A549 (cell line): ENCODE results near the gene ST3GAL5. TPM values are rescaled to one million over a fixed set of nuclear protein-coding genes. Genes with fewer than 3 reads are reported as not detected.
"Not testable (repeated sequence)": the region's sequence is repeated elsewhere in the genome, so short reads cannot be mapped to it uniquely, and the experiment has no call there.

ENCODE experiments used
- ATAC-seq, 2 experiments: fragments of 200-7000 bp in 1 of 2; fragments of >200 bp in 1 of 2; cut with Nextera tagmentation in 1 of 2; cut with Tn5 transposase in 1 of 2; 3 replicates each; pipeline versions ENCODE4 v1.8.0 to v1.9.1; 2018 to 2020; ENCODE audit warnings: mild to moderate bottlenecking in 1 of 2, moderate library complexity in 1 of 2
- CTCF ChIA-PET: fragments of 300-600 bp; sonication (Branson Sonifier 250); formaldehyde crosslinking; extraction: SDS; loops from one replicate; lab custom pipeline; 2021; ENCODE audit warnings: antibody characterized with exemption, inconsistent platforms; lab: Yijun Ruan, JAX
- POLR2A ChIA-PET: fragments of 350-600 bp; formaldehyde crosslinking; extraction: SDS; loops from one replicate; lab custom pipeline; 2021; ENCODE audit warnings: antibody characterized with exemption, inconsistent platforms; lab: Yijun Ruan, JAX
- DNase-seq, 2 experiments: peaks; one replicate each; pipeline versions ENCODE4 v3.0.0 to v3.0.0-alpha.2; 2011 to 2016; ENCODE audit warnings: low read depth in 1 of 2, low spot score in 1 of 2
- FAIRE-seq: peaks from 2 replicates; lab custom pipeline; 2011; peaks lifted over from hg19 to GRCh38; lab: Jason Lieb, UNC
- H3K27ac ChIP-seq, 2 experiments: fragments of >200 bp; sonication (Bioruptor Twin); formaldehyde crosslinking; 3 replicates each; pipeline ENCODE4 v1.5.1; 2016 to 2017
- H3K4me1 ChIP-seq: fragments of >200 bp; sonication (Bioruptor Twin); formaldehyde crosslinking; 3 replicates; pipeline ENCODE4 v1.6.1; 2016
- H3K4me2 ChIP-seq: fragments of >200 bp; sonication (Bioruptor Twin); formaldehyde crosslinking; 3 replicates; pipeline ENCODE4 v1.6.1; 2016
- H3K4me3 ChIP-seq: fragments of >200 bp; sonication (Bioruptor Twin); formaldehyde crosslinking; 3 replicates; pipeline ENCODE4 v1.5.1; 2016
- H3K9me3 ChIP-seq: fragments of >200 bp; sonication (Bioruptor Twin); formaldehyde crosslinking; 3 replicates; pipeline ENCODE4 v1.6.1; 2016
- CHD2 ChIP-seq: fragments of 150-350 bp; IDR thresholded peaks from 2 replicates; pipeline ENCODE4 v1.6.1; 2014; ENCODE audit warnings: low read length; ENCODE audit not compliant: partially characterized antibody
- CHD4 ChIP-seq: fragments of 200-600 bp; sonication (generic); IDR thresholded peaks from 2 replicates; pipeline ENCODE4 v1.6.1; 2016; ENCODE audit warnings: antibody characterized with exemption, mild to moderate bottlenecking, borderline replicate concordance
- FOSL2 ChIP-seq, 2 experiments: fragments of 450-650 bp in 1 of 2; fragments of >200 bp in 1 of 2; sonication (Bioruptor Twin) in 1 of 2; formaldehyde crosslinking; IDR thresholded peaks; 2 replicates each; pipeline versions ENCODE4 v1.5.0 to v1.6.1; 2016 to 2020; ENCODE audit warnings: mild to moderate bottlenecking in 1 of 2, moderate library complexity in 1 of 2
- FOXS1 ChIP-seq: fragments of 250-450 bp; sonication (Bioruptor Pico); IDR thresholded peaks from 2 replicates; pipeline ENCODE4 v1.5.0; 2020; ENCODE audit warnings: mild to moderate bottlenecking, moderate library complexity
- HEYL ChIP-seq: fragments of 250-450 bp; sonication (Bioruptor Pico); IDR thresholded peaks from 2 replicates; pipeline ENCODE4 v1.8.0; 2021; ENCODE audit warnings: mild to moderate bottlenecking, moderate library complexity
- HOXA7 ChIP-seq: fragments of 250-450 bp; sonication (Bioruptor Pico); IDR thresholded peaks from 2 replicates; pipeline ENCODE4 v1.5.0; 2020; ENCODE audit warnings: mild to moderate bottlenecking, moderate library complexity
- HOXB13 ChIP-seq: fragments of 250-450 bp; sonication (Bioruptor Pico); IDR thresholded peaks from 2 replicates; pipeline ENCODE4 v1.5.0; 2020; ENCODE audit warnings: low read depth, mild to moderate bottlenecking, moderate library complexity
- JUN ChIP-seq, 2 experiments: fragments of >200 bp; sonication (Bioruptor Twin); formaldehyde crosslinking; IDR thresholded peaks; 2 replicates in 1 of 2; 3 replicates in 1 of 2; pipeline ENCODE4 v1.6.1; 2016 to 2017
- MAX ChIP-seq: IDR thresholded peaks from 2 replicates; pipeline ENCODE4 v1.6.1; 2012
- MYC ChIP-seq: IDR thresholded peaks from 2 replicates; pipeline ENCODE4 v1.6.1; 2012; ENCODE audit warnings: mild to moderate bottlenecking, inconsistent platforms, low read length, improper control_type of control experiment, borderline replicate concordance
- SMC3 ChIP-seq: fragments of >200 bp; sonication (Bioruptor Twin); formaldehyde crosslinking; IDR thresholded peaks from 3 replicates; pipeline ENCODE4 v1.6.1; 2018; ENCODE audit warnings: inconsistent platforms
- TP53 ChIP-seq: fragments of 250-450 bp; sonication (Bioruptor Pico); IDR thresholded peaks from 2 replicates; pipeline ENCODE4 v1.5.0; 2021; ENCODE audit warnings: mild to moderate bottlenecking, moderate library complexity
- ZC3H11A ChIP-seq: fragments of 450-650 bp; IDR thresholded peaks from 2 replicates; pipeline ENCODE4 v1.6.1; 2014; ENCODE audit warnings: antibody characterized with exemption, mild to moderate bottlenecking
- ZFP36 ChIP-seq: fragments of 450-650 bp; IDR thresholded peaks from 2 replicates; pipeline ENCODE4 v1.6.1; 2014; ENCODE audit warnings: borderline replicate concordance; ENCODE audit not compliant: partially characterized antibody
- ZNF302 ChIP-seq: fragments of 250-450 bp; sonication (Bioruptor Pico); IDR thresholded peaks from 2 replicates; pipeline ENCODE4 v1.9.0; 2021; ENCODE audit warnings: inconsistent platforms, mild to moderate bottlenecking, moderate library complexity
- ZSCAN20 ChIP-seq: fragments of 250-450 bp; sonication (Bioruptor Pico); IDR thresholded peaks from 2 replicates; pipeline ENCODE4 v1.8.0; 2022; ENCODE audit warnings: mild to moderate bottlenecking, moderate library complexity
- WGBS: methylation state at CpG from one replicate; pipeline ENCODE4 v1.1.6; 2017; ENCODE audit errors: missing lambda C conversion rate; 5-methylcytosine and 5-hydroxymethylcytosine counted together
- polyA plus RNA-seq, 4 experiments: library from polyadenylated mRNA; depleted of rRNA in 3 of 4; stranded (reverse); fragments of >200 nt; fragmentation: RNase III in 1 of 4; extraction: RNeasy Plus Mini Kit Qiagen cat#74134 plus additional on column Dnase treatment in 1 of 4; gene quantifications; 2 replicates in 3 of 4; 3 replicates in 1 of 4; pipeline ENCODE4 v1.2.3, GENCODE V29; 2011 to 2017

The ST3GAL5 gene
- polyA plus RNA-seq, 2 of the 4 experiments (the other 2 are of a cell fraction): 36.9 to 119 TPM

DNA sequence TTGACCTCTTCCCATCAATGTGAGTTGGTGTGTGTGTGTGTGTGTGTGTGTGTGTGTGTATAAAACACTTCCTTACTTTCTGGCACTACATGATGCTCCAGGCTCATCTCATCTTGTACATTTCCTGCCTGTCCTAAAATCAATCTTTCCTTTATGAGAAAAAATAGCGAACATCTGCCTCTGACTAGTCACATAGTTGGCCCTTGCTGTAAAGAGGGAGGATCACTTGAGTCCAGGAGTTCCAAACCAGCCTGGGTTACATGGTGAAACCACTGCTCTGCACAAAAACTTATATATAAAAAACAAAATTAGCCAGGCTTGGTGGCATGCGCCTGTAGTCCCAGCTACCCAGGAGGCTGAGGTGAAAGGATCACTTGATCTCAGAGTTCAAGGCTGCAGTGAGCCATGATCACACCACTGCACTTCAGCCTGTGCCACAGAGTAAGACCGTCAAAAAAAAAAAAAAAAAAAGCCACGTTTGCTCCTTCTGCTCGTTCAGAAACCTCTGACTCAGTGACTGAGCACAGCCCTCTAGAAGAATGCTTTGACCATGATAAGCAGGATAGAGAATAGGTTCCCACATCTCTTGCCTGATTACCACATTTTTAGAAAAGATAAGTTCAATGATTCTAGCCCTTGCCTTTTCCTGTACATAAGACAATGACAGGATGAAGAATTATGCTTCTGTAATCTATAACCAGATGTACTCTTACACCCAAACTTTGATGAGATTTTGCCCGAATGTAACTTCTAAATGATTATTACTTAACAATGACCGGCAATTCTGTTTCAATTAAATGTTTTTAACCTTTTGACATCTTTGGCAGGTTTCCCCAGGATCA is 45.2 kb upstream of the ST3GAL5 start:
- Histone ChIP-seq H3K9me3 (no peaks in the 10 kb centered on the region), H3K4me3 (no peak overlapping the region), H3K4me1 (peaks cover 86% of the 10 kb centered on the region), H3K4me2 (peak overlapping the region; percentile 97), H3K27ac (peak overlapping the region; percentile 83 to 99)
- 27% methylated on average over 7 of the region's 7 CpGs for WGBS
- ChIA-PET CTCF (interaction anchor here (0.7 to 1.4 kb wide), 2 partner anchors 45 to 146 kb away, joined by 3 to 4 read pairs; partner anchors contain the start of gene ST3GAL5), POLR2A (no interaction called here)
- ATAC-seq: peak in 1 of 2 experiments; percentile 2; a peak in 2 of 6 replicates
- FAIRE-seq: no peak
- peak in 1 of 2 experiments; percentile 78 for DNase-seq
- TF ChIP-seq FOXS1 (CRISPR knock-in tag) (no peak), MAX (peak; percentile 60), CHD2 (no peak), FOSL2 (IDR thresholded peaks at IDR 0.05) (no peak), FOSL2 (CRISPR knock-in tag; IDR thresholded peaks at IDR 0.05) (peak; percentile 48; the same call in 1 of the 2 replicates), JUN (IDR thresholded peaks at IDR 0.05) (0 out of 5 replicates have a peak, but pooled peaks of 1 of the 2 experiments have one; percentile 19), HOXB13 (CRISPR knock-in tag) (0 out of 2 replicates have a peak, but pooled peaks have one; percentile 41), SMC3 (0 out of 3 replicates have a peak, but pooled peaks have one; percentile 7), HEYL (CRISPR knock-in tag) (0 out of 2 replicates have a peak, but pooled peaks have one; percentile 18), MYC (0 out of 2 replicates have a peak, but pooled peaks have one; percentile 27), ZFP36 (no peak), ZNF302 (CRISPR knock-in tag) (0 out of 2 replicates have a peak, but pooled peaks have one; percentile 50), HOXA7 (no peak), ZSCAN20 (CRISPR knock-in tag) (0 out of 2 replicates have a peak, but pooled peaks have one; percentile 47)

GRCh38 chr2:85931151-85931550 is 42.4 kb upstream of the ST3GAL5 start:
- DNase-seq, POLR2A ChIA-PET, FAIRE-seq, ATAC-seq, H3K4me3 ChIP-seq, H3K9me3 ChIP-seq: not testable (repeated sequence)
- H3K4me2 ChIP-seq: peak overlapping the region; percentile 26
- H3K4me1 ChIP-seq: peaks cover 79% of the 10 kb centered on the region
- H3K27ac ChIP-seq: peak overlapping the region; percentile 62 to 82
- 47% methylated on average over 7 of the region's 7 CpGs for WGBS
- CTCF ChIA-PET: interaction anchor here (1.0 to 5.4 kb wide), 5 partner anchors 10 to 148 kb away, joined by 3 to 28 read pairs (median 4); partner anchors contain the start of gene ST3GAL5

DNA sequence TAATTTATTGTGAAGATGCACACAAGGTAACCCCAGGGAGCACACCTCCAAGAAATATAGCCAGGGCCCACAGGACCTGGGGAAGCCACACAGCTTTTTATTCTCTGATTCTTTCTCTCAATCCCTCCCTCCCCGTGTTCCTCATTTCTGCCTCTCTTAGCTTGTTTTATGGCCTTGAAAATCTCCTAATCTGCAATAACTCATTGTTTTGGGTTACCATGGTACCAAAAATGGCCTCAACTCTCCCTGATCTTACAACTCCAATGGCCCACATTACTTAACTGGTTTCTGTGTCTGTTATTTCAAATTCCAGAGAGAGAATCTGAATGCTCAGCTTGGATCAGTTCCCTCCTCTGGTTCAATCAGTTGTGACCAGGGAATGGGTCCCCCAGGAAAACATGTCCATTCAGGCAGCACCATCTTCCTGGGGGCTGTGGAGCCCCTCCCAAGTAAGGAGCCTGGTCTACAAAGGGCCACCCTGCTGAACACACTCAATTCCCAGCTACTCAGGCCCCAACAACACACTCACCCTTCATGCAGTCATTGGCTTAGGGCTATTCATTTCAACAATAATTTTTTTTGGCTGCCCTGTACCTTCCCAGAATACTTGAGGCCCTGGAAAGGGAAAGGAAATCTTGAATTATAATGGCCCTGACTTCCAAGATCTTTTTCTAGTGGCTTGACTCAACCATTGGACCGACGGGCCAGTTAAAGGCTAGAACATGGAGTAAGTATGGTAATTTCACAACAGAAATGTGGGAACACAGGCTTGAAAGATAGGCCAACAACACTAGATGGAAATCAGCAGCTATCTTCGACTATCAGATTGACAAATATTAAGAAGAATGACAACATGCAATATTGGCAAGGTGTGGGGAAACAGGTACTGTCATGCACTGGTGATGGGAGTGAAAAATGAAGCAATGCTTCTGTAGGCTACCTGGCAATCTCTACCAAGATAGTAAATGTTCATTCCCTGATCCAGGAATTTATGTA is 41.6 kb upstream of the ST3GAL5 start:
- TF ChIP-seq TP53 (CRISPR knock-in tag): no peak
- no peak for TF ChIP-seq ZC3H11A
- no peak for TF ChIP-seq CHD4
- TF ChIP-seq HOXB13 (CRISPR knock-in tag): no peak
- TF ChIP-seq, all 56 proteins: peak for 0
- Histone ChIP-seq H3K4me1 (peaks cover 74% of the 10 kb centered on the region), H3K27ac (peak overlapping the region; percentile 62 to 82), H3K4me3 (no peak overlapping the region), H3K9me3 (no peaks in the 10 kb centered on the region), H3K4me2 (peak overlapping the region; percentile 46)
- 80% methylated on average over 4 of the region's 4 CpGs for WGBS
- ATAC-seq (no peak), FAIRE-seq (no peak), DNase-seq (no peak)
- POLR2A ChIA-PET: no interaction called here
- CTCF ChIA-PET: interaction anchor here (0.7 to 5.4 kb wide), 8 partner anchors 9 to 293 kb away, joined by 3 to 28 read pairs (median 4); partner anchors contain the start of gene ST3GAL5
